ENCODE measurements around the gene TSR3. TPM values are rescaled to one million over a fixed set of nuclear protein-coding genes. Genes with fewer than 3 reads are reported as not detected.
A peak's percentile ranks its signal among the peaks of the same experiment; 100 is the strongest.

TSR3 gene
- total and polyA plus RNA-seq, 8 donors, result 9.3 to 441 (median 65.0) TPM

DNA sequence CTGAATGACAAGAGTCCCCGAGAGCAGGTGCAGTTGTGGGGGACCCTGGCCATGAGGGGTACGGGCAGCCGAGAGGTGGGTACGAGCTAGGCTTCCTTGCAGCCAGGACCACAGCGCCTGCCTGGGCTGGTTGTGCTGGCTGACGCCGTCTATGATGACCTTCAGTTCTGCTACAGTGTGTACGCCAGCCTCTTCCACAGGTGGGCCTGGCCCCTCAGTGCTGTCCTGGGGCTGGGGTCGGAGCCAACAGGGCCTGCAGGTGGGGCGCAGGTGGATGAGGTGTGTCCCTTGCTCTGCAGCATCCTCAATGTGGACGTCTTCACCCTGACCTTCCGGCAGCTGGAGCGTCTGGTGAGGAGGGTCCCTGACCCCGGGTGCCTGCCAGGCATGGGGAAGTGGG, 7.2 kb downstream of the TSR3 start:
- no peak for TF ChIP-seq POLR2AphosphoS5 (IDR thresholded peaks at IDR 0.05)
- no peak for TF ChIP-seq POLR2A (IDR thresholded peaks at IDR 0.05)
- no peak for TF ChIP-seq CTCF (IDR thresholded peaks at IDR 0.05)
- no peak for TF ChIP-seq EP300 (IDR thresholded peaks at IDR 0.05)
- DNase-seq, result no peak
- no peaks in the 10 kb centered on the region for H3K9me3 ChIP-seq
- peaks cover 5 to 24% (median 21%) of the 10 kb centered on the region in 4 donors for H3K4me1 ChIP-seq
- peaks cover 0 to 15% (median 0%) of the 10 kb centered on the region in 3 donors for H3K27me3 ChIP-seq
- peaks cover 15 to 23% (median 22%) of the 10 kb centered on the region in 4 donors for H3K36me3 ChIP-seq
- WGBS, 5 donors, result 82 to 92% (median 90%) methylated on average over 3 to 14 of the region's 14 CpGs
- intact Hi-C loops (cut with DNase I; ENCODE audit: low total_unique reads), result no loop called here
- no peak overlapping the region for H3K27ac ChIP-seq
- no peak overlapping the region for H3K4me3 ChIP-seq

DNA sequence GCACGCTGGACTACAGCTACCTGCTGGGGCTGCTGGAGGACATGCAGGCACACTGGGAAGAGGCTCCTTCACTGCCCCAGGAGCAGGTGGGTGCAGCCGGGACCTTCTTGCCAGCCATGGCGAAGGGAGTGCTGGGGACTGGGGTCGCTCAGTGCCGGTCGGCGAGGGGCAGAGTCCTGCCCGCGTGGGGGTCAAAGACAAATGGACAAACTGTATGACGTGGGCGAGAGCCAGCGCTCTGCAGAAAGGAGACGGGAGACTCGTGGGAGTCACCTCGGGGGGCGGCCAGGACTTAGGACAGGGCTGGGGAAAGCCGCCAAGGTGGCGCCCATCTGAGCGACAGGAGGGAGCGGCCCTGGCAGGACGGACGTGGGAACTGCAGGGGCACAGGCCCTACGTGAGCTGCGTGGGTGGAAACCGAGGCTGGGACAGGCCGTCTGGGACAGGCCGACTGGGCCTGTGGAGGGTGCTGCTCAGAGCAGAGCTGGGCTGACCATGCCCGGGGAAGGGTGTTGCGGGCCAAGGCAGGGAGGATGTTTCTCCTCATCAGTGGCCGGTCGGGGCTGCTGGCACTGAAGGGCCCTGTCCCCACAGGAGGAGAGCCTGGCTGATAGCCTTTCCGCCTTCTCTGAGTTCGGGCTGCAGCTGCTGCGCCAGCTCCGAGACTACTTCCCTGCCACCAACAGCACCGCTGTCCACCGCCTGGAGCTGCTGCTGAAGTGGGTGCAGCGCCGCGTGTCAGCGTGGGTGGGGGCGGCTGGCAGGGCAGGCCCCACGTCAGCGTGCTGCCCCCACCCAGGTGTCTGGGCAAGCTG, 8.0 kb downstream of the TSR3 start:
- peak in 1 of 2 donors; percentile 32 for DNase-seq
- no peak for TF ChIP-seq CTCF (IDR thresholded peaks at IDR 0.05)
- no peak for TF ChIP-seq EP300 (IDR thresholded peaks at IDR 0.05)
- no peak for TF ChIP-seq POLR2AphosphoS5 (IDR thresholded peaks at IDR 0.05)
- no peak for TF ChIP-seq POLR2A (IDR thresholded peaks at IDR 0.05)
- intact Hi-C loops (cut with DNase I; ENCODE audit: low total_unique reads), result no loop called here

GRCh38 chr16:1342526-1343427, 8.9 kb downstream of the TSR3 start:
- peak overlapping the region; percentile 19 to 44 (median 33) for H3K4me3 ChIP-seq
- peak; percentile 98 for DNase-seq
- peaks cover 0 to 26% (median 0%) of the 10 kb centered on the region in 3 donors for H3K27me3 ChIP-seq
- TF ChIP-seq POLR2AphosphoS5 (IDR thresholded peaks at IDR 0.05) (peak in 1 of 3 donors; percentile 44), POLR2A (IDR thresholded peaks at IDR 0.05) (no peak)
- peaks cover 10 to 32% (median 21%) of the 10 kb centered on the region in 4 donors for H3K4me1 ChIP-seq
- peak overlapping the region in 1 of 5 donors; percentile 53 for H3K27ac ChIP-seq
- H3K36me3 ChIP-seq, result peaks cover 0 to 6% (median 5%) of the 10 kb centered on the region in 4 donors
- intact Hi-C loops (cut with DNase I; ENCODE audit: low total_unique reads), result no loop called here
- 3 to 9% (median 4%) methylated on average over 30 to 49 of the region's 49 CpGs for WGBS, 5 donors
- no peaks in the 10 kb centered on the region for H3K9me3 ChIP-seq

More for the DNA sequence above, 8.0 kb downstream of the TSR3 start:
- peaks cover 6 to 15% (median 13%) of the 10 kb centered on the region in 4 donors for H3K36me3 ChIP-seq
- peaks cover 0 to 17% (median 0%) of the 10 kb centered on the region in 3 donors for H3K27me3 ChIP-seq
- peaks cover 5 to 24% (median 21%) of the 10 kb centered on the region in 4 donors for H3K4me1 ChIP-seq
- peak overlapping the region in 1 of 5 donors; percentile 53 for H3K27ac ChIP-seq
- peak overlapping the region in 3 of 4 donors; percentile 19 to 44 (median 41) for H3K4me3 ChIP-seq
- H3K9me3 ChIP-seq, result no peaks in the 10 kb centered on the region
- 38 to 55% (median 45%) methylated on average over 31 to 44 of the region's 44 CpGs for WGBS, 5 donors

GRCh38 chr16:1341495-1342420, 9.9 kb downstream of the TSR3 start:
- Histone ChIP-seq H3K9me3 (no peaks in the 10 kb centered on the region), H3K27ac (no peak overlapping the region), H3K27me3 (peaks cover 0 to 36% (median 0%) of the 10 kb centered on the region in 3 donors), H3K36me3 (no peaks in the 10 kb centered on the region), H3K4me3 (peak overlapping the region in 1 of 4 donors; percentile 44), H3K4me1 (peaks cover 10 to 33% (median 23%) of the 10 kb centered on the region in 4 donors)
- TF ChIP-seq POLR2A (IDR thresholded peaks at IDR 0.05) (no peak), EP300 (IDR thresholded peaks at IDR 0.05) (no peak), POLR2AphosphoS5 (IDR thresholded peaks at IDR 0.05) (no peak), CTCF (IDR thresholded peaks at IDR 0.05) (no peak)
- 84 to 88% (median 87%) methylated on average over 25 to 39 of the region's 39 CpGs for WGBS, 5 donors
- intact Hi-C loops (cut with DNase I; ENCODE audit: low total_unique reads), result no loop called here
- DNase-seq, result no peak

Measured in stomach (tissue), 9 donors.